Osteocyte (in vitro differentiated cells): ENCODE data around the gene ANKS1A. TPM values are rescaled to one million over a fixed set of nuclear protein-coding genes. Genes with fewer than 3 reads are reported as not detected.
"Not testable (repeated sequence)": the region's sequence is repeated elsewhere in the genome, so short reads cannot be mapped to it uniquely, and the experiment has no call there.

Experiments used
- DNase-seq: peaks from one replicate; pipeline ENCODE4 v3.0.0; 2021; ENCODE audit warnings: mixed read lengths; ENCODE audit not compliant: unreplicated experiment; ENCODE audit errors: extremely low spot score
- H3K27ac Mint-ChIP-seq: one replicate; pipeline ENCODE4 v1.8.0; 2021; ENCODE audit warnings: mild to moderate bottlenecking, mixed read lengths; ENCODE audit not compliant: unreplicated experiment
- H3K27me3 Mint-ChIP-seq: one replicate; pipeline ENCODE4 v1.8.0; 2021; ENCODE audit warnings: mixed read lengths; ENCODE audit not compliant: unreplicated experiment
- H3K36me3 Mint-ChIP-seq: one replicate; pipeline ENCODE4 v1.8.0; 2021; ENCODE audit warnings: mixed read lengths; ENCODE audit not compliant: unreplicated experiment
- H3K4me1 Mint-ChIP-seq: one replicate; pipeline ENCODE4 v1.8.0; 2021; ENCODE audit warnings: mixed read lengths; ENCODE audit not compliant: unreplicated experiment
- H3K4me3 Mint-ChIP-seq: one replicate; pipeline ENCODE4 v1.8.0; 2021; ENCODE audit warnings: mild to moderate bottlenecking, moderate library complexity, mixed read lengths; ENCODE audit not compliant: unreplicated experiment
- H3K9me3 Mint-ChIP-seq: one replicate; pipeline ENCODE4 v1.8.0; 2021; ENCODE audit warnings: mixed read lengths; ENCODE audit not compliant: unreplicated experiment
- CTCF ChIP-seq: fragments of 200-600 bp; sonication (generic); IDR thresholded peaks from 2 replicates; pipeline ENCODE4 v1.5.0; 2021; ENCODE audit warnings: antibody characterized with exemption, mild to moderate bottlenecking, moderate library complexity
- total RNA-seq: library from RNA; stranded (reverse); gene quantifications from 2 replicates; pipeline ENCODE4 v1.2.1, GENCODE V29; 2021

ANKS1A gene
- total RNA-seq, 1 donor from 2014 or later = 15.5 TPM

- Mint-ChIP-seq H3K4me3 (no peak overlapping the region), H3K9me3 (no peaks in the 10 kb centered on the region), H3K4me1 (no peaks in the 10 kb centered on the region), H3K27ac (no peak overlapping the region), H3K27me3 (no peaks in the 10 kb centered on the region), H3K36me3 (peaks cover 53% of the 10 kb centered on the region)
- DNase-seq = no peak
- TF ChIP-seq CTCF = no peak
Observed at GRCh38 chr6:34872332-34872731, 16.7 kb upstream of the ANKS1A start.

GRCh38 chr6:34875292-34876213 lies 13.5 kb upstream of the ANKS1A start:
- Mint-ChIP-seq H3K9me3 (no peaks in the 10 kb centered on the region), H3K4me1 (no peaks in the 10 kb centered on the region), H3K27me3 (no peaks in the 10 kb centered on the region), H3K27ac (no peak overlapping the region), H3K4me3 (no peak overlapping the region), H3K36me3 (peaks cover 52% of the 10 kb centered on the region)
- no peak for DNase-seq
- no peak for TF ChIP-seq CTCF

GRCh38 chr6:34876472-34876871 lies 12.6 kb upstream of the ANKS1A start:
- TF ChIP-seq CTCF = no peak
- DNase-seq = no peak
- Mint-ChIP-seq H3K27me3 (no peaks in the 10 kb centered on the region), H3K36me3 (peaks cover 48% of the 10 kb centered on the region), H3K4me3 (no peak overlapping the region), H3K4me1 (no peaks in the 10 kb centered on the region), H3K9me3 (no peaks in the 10 kb centered on the region), H3K27ac (no peak overlapping the region)

GRCh38 chr6:34877259-34877658 lies 11.8 kb upstream of the ANKS1A start:
- Mint-ChIP-seq H3K36me3 (peaks cover 42% of the 10 kb centered on the region), H3K4me3 (no peak overlapping the region), H3K27me3 (no peaks in the 10 kb centered on the region), H3K27ac (no peak overlapping the region), H3K4me1 (no peaks in the 10 kb centered on the region), H3K9me3 (no peaks in the 10 kb centered on the region)
- TF ChIP-seq CTCF = no peak
- DNase-seq = no peak

- Mint-ChIP-seq H3K27ac (no peak overlapping the region), H3K4me1 (no peaks in the 10 kb centered on the region), H3K4me3 (no peak overlapping the region), H3K27me3 (no peaks in the 10 kb centered on the region), H3K36me3 (peaks cover 39% of the 10 kb centered on the region), H3K9me3 (no peaks in the 10 kb centered on the region)
- no peak for TF ChIP-seq CTCF
- DNase-seq = no peak
Observed at GRCh38 chr6:34877869-34878485, 11.1 kb upstream of the ANKS1A start.

- not testable (repeated sequence) for H3K4me3 Mint-ChIP-seq, H3K9me3 Mint-ChIP-seq, DNase-seq, H3K27me3 Mint-ChIP-seq, H3K27ac Mint-ChIP-seq
- Mint-ChIP-seq H3K36me3 (peaks cover 27% of the 10 kb centered on the region), H3K4me1 (peaks cover 16% of the 10 kb centered on the region)
Observed at GRCh38 chr6:34884073-34884472, 5.0 kb upstream of the ANKS1A start.
